MCF 10A (cell line): ENCODE measurements around the gene FAM187B. TPM values are rescaled to one million over a fixed set of nuclear protein-coding genes. Genes with fewer than 3 reads are reported as not detected.
"Not testable (repeated sequence)": the region's sequence is repeated elsewhere in the genome, so short reads cannot be mapped to it uniquely, and the experiment has no call there.

ENCODE experiments used
- BruUV-seq: library from RNA; stranded (reverse); fragments of 400-500 nt; replicated peaks from 2 replicates; lab custom pipeline; 2021; lab: Mats Ljungman, UMichigan
- CTCF ChIA-PET: fragments of 300-600 bp; sonication (Branson Sonifier 250); formaldehyde crosslinking; extraction: SDS; loops from one replicate; lab custom pipeline; 2021; ENCODE audit warnings: antibody characterized with exemption, inconsistent platforms; lab: Yijun Ruan, JAX
- POLR2A ChIA-PET: fragments of 300-600, 350-650 bp; sonication (Branson Sonifier 250); formaldehyde crosslinking; extraction: SDS; loops from one replicate; lab custom pipeline; 2020; ENCODE audit warnings: antibody characterized with exemption, inconsistent platforms; lab: Yijun Ruan, JAX
- DNase-seq: peaks from one replicate; pipeline ENCODE4 v3.0.0-alpha.2; 2018; ENCODE audit not compliant: unreplicated experiment
- H3K27ac Mint-ChIP-seq: one replicate; pipeline ENCODE4 v1.8.0; 2022; ENCODE audit warnings: mild to moderate bottlenecking, low read depth, mixed read lengths; ENCODE audit not compliant: unreplicated experiment
- H3K27me3 Mint-ChIP-seq: one replicate; pipeline ENCODE4 v1.8.0; 2022; ENCODE audit warnings: mixed read lengths; ENCODE audit not compliant: insufficient read depth, unreplicated experiment
- H3K36me3 Mint-ChIP-seq: one replicate; pipeline ENCODE4 v1.8.0; 2022; ENCODE audit warnings: mild to moderate bottlenecking, moderate library complexity, mixed read lengths; ENCODE audit not compliant: insufficient read depth, unreplicated experiment
- H3K4me1 Mint-ChIP-seq: one replicate; pipeline ENCODE4 v1.8.0; 2022; ENCODE audit warnings: mixed read lengths; ENCODE audit not compliant: insufficient read depth, unreplicated experiment
- H3K4me3 Mint-ChIP-seq: one replicate; pipeline ENCODE4 v1.8.0; 2022; ENCODE audit warnings: mild to moderate bottlenecking, moderate library complexity, mixed read lengths; ENCODE audit not compliant: unreplicated experiment
- H3K9me3 Mint-ChIP-seq: one replicate; pipeline ENCODE4 v1.8.0; 2022; ENCODE audit warnings: mixed read lengths; ENCODE audit not compliant: unreplicated experiment
- CTCF ChIP-seq: fragments of 200-600 bp; IDR thresholded peaks from one replicate; pipeline ENCODE4 v1.8.0; 2022; ENCODE audit warnings: antibody characterized with exemption, mild to moderate bottlenecking; ENCODE audit not compliant: unreplicated experiment
- intact Hi-C: fragments of 100-400 bp; cut with micrococcal nuclease; formaldehyde crosslinking; loops from 2 replicates; pipeline ENCODE4 v1.14.1; 2022
- total RNA-seq: library from RNA; stranded (reverse); gene quantifications from 2 replicates; pipeline ENCODE4 v1.2.3, GENCODE V29; 2022

The FAM187B gene
- total RNA-seq, 1 experiment from 2014 or later, result not detected

- no peak for DNase-seq
- peaks cover 13% of the 10 kb centered on the region for H3K36me3 Mint-ChIP-seq
- no peak for TF ChIP-seq CTCF
- POLR2A ChIA-PET, result no interaction called here
- intact Hi-C loops, result loop anchor here (10.0 kb wide), 1 partner anchor 182 kb away; no protein-coding TSS in a partner anchor
- peaks cover 6% of the 10 kb centered on the region for H3K27me3 Mint-ChIP-seq
- H3K4me1 Mint-ChIP-seq, result peaks cover 16% of the 10 kb centered on the region
- H3K27ac Mint-ChIP-seq, result no peak overlapping the region
- H3K4me3 Mint-ChIP-seq, result peak overlapping the region; percentile 92
- BruUV-seq, result no TSS peak
- CTCF ChIA-PET, result no interaction called here
- H3K9me3 Mint-ChIP-seq, result peaks cover 9% of the 10 kb centered on the region
Measured at GRCh38 chr19:35246466-35247092, 18.0 kb upstream of the FAM187B start.

DNA sequence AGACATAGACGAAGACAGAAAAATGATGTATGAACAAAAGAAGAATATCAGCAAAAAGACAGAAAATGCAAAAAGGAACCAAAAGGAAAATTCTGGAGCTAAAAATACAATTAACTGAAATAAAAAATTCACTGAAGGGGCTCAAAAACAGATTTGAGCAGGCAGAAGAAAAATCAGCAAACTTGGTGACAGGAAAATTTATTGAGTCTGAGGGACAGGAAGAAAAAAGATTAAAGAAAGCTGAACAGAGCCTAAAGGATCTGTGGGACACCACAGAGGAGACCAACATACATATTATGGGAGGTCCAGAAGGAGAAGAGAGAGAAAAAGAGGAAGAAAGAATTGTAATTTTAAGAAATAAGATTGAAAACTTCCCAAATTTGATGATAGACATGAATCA lies 12.9 kb upstream of the FAM187B start:
- peaks cover 33% of the 10 kb centered on the region for H3K27me3 Mint-ChIP-seq
- intact Hi-C loops, result loop anchor here (10.0 kb wide), 1 partner anchor 177 kb away; no protein-coding TSS in a partner anchor
- H3K4me1 Mint-ChIP-seq, result no peaks in the 10 kb centered on the region
- peaks cover 13% of the 10 kb centered on the region for H3K9me3 Mint-ChIP-seq
- ChIA-PET CTCF (interaction anchor here (0.7 to 1.6 kb wide), 3 partner anchors 23 to 107 kb away, joined by 3 to 5 read pairs (median 3); partner anchors contain the start of gene LGI4), POLR2A (interaction anchor here (0.9 kb wide), 1 partner anchor 268 kb away, joined by 3 read pairs; no protein-coding TSS in a partner anchor)
- H3K27ac Mint-ChIP-seq, result no peak overlapping the region
- no peak for DNase-seq
- H3K36me3 Mint-ChIP-seq, result no peaks in the 10 kb centered on the region
- no peak overlapping the region for H3K4me3 Mint-ChIP-seq
- no peak for TF ChIP-seq CTCF
- no TSS peak for BruUV-seq

DNA sequence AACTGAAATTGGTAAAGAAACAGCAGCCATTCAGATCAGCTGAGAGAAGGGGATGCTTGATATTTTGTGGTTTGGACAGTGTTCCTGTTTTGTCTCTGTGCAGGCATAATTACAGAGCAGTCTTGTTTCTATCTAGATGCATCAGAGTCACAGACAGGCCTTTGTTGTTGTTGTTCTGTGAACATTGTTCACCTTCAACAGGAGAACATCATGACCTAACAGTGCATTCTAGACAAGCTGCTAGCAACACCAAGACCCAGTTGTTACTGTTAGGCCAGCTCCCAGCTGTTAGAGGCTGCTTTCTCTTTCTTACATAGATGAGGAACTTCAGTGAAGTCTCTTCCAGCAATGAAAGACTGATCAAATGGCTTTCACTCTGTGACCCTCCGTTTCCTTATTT lies 11.8 kb upstream of the FAM187B start:
- Mint-ChIP-seq H3K4me1 (no peaks in the 10 kb centered on the region), H3K9me3 (peaks cover 13% of the 10 kb centered on the region), H3K27ac (no peak overlapping the region), H3K4me3 (no peak overlapping the region), H3K36me3 (no peaks in the 10 kb centered on the region), H3K27me3 (peaks cover 33% of the 10 kb centered on the region)
- intact Hi-C loops, result loop anchor here (10.0 kb wide), 1 partner anchor 176 kb away; no protein-coding TSS in a partner anchor
- ChIA-PET CTCF (interaction anchor here (0.6 to 1.2 kb wide), 3 partner anchors 92 to 106 kb away, joined by 3 to 5 read pairs (median 3); partner anchors contain the start of gene LGI4), POLR2A (no interaction called here)
- TF ChIP-seq CTCF, result no peak
- DNase-seq, result no peak
- no TSS peak for BruUV-seq

- ChIA-PET POLR2A (interaction anchor here (1.3 kb wide), 1 partner anchor 8 kb away, joined by 4 read pairs; no protein-coding TSS in a partner anchor), CTCF (interaction anchor here (1.0 kb wide), 1 partner anchor 104 kb away, joined by 3 read pairs; no protein-coding TSS in a partner anchor)
- DNase-seq, intact Hi-C loops, H3K36me3 Mint-ChIP-seq, BruUV-seq, H3K4me3 Mint-ChIP-seq, H3K27ac Mint-ChIP-seq, H3K4me1 Mint-ChIP-seq: not testable (repeated sequence)
- Mint-ChIP-seq H3K27me3 (peaks cover 33% of the 10 kb centered on the region), H3K9me3 (peaks cover 14% of the 10 kb centered on the region)
Measured at GRCh38 chr19:35239597-35239996, 11.1 kb upstream of the FAM187B start.
